ENCODE measurements around the gene LRP1B. TPM values are rescaled to one million over a fixed set of nuclear protein-coding genes. Genes with fewer than 3 reads are reported as not detected.

The LRP1B gene
- total RNA-seq, 4 donors from 2014 or later, result 0.42 to 0.71 (median 0.65) TPM

DNA sequence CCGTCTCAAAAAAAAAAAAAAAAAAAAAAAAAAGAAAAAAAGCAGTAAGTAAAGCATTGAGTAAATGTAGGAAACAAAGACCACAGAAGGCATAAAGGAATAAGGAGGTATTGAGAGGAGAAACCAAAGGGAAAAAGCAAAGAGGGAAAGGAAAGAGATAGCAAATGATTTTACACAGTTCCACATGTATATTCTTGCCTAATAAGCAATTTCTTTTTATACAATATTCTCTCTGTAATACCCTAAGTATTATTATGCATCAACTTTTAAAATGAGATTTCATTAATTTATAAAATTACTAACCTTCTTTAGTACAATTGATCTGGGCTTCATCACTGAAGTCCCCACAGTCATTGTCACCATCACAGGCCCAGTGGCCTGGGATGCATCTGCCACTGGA is 1180.9 kb downstream of the LRP1B start:
- intact Hi-C loops (cut with DNase I), result no loop called here
- DNase-seq (ENCODE audit: extremely low spot score), result no peak
- H3K36me3 ChIP-seq, result no peaks in the 10 kb centered on the region
- no peaks in the 10 kb centered on the region for H3K9me3 ChIP-seq
- H3K27ac ChIP-seq (replicated peaks in 1 of 4), result no peak overlapping the region
- no peaks in the 10 kb centered on the region for H3K27me3 ChIP-seq
- H3K4me1 ChIP-seq, result no peaks in the 10 kb centered on the region
- TF ChIP-seq EP300 (IDR thresholded peaks at IDR 0.05) (no peak), POLR2AphosphoS5 (IDR thresholded peaks at IDR 0.05) (no peak), POLR2A (IDR thresholded peaks at IDR 0.05; ENCODE audit: low read depth) (no peak)
- TF ChIP-seq, protein P1, sequence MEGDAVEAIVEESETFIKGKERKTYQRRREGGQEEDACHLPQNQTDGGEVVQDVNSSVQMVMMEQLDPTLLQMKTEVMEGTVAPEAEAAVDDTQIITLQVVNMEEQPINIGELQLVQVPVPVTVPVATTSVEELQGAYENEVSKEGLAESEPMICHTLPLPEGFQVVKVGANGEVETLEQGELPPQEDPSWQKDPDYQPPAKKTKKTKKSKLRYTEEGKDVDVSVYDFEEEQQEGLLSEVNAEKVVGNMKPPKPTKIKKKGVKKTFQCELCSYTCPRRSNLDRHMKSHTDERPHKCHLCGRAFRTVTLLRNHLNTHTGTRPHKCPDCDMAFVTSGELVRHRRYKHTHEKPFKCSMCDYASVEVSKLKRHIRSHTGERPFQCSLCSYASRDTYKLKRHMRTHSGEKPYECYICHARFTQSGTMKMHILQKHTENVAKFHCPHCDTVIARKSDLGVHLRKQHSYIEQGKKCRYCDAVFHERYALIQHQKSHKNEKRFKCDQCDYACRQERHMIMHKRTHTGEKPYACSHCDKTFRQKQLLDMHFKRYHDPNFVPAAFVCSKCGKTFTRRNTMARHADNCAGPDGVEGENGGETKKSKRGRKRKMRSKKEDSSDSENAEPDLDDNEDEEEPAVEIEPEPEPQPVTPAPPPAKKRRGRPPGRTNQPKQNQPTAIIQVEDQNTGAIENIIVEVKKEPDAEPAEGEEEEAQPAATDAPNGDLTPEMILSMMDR (IDR thresholded peaks at IDR 0.05), result no peak
- 100% methylated on average over 1 of the region's 1 CpG for WGBS
- H3K4me3 ChIP-seq, result no peak overlapping the region

DNA sequence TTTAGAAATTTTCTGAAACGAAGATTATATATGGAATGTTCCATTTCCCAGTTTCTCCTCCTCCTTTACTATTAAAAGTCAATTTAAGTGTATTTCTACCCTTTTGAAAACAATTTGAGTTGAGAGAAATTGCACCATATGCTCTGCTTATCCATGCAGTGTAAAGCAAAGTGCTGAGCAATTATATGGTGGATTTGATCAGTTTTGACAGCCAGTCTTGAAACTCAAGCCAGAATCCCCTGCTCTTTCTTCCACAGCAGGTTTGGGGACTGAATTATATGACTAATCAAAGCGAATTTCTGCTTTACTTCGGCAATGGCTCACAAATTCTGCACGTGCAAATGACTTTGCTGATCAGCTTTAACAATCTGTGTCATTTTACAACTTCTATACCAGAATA is 1183.6 kb downstream of the LRP1B start:
- TF ChIP-seq EP300 (IDR thresholded peaks at IDR 0.05) (no peak), POLR2A (IDR thresholded peaks at IDR 0.05; ENCODE audit: low read depth) (no peak), POLR2AphosphoS5 (IDR thresholded peaks at IDR 0.05) (no peak)
- TF ChIP-seq, protein P1 (IDR thresholded peaks at IDR 0.05), result no peak
- no peaks in the 10 kb centered on the region for H3K27me3 ChIP-seq
- no peaks in the 10 kb centered on the region for H3K36me3 ChIP-seq
- no peak overlapping the region for H3K27ac ChIP-seq (replicated peaks in 1 of 4)
- no peaks in the 10 kb centered on the region for H3K4me1 ChIP-seq
- intact Hi-C loops (cut with DNase I), result no loop called here
- H3K9me3 ChIP-seq, result no peaks in the 10 kb centered on the region
- DNase-seq (ENCODE audit: extremely low spot score), result no peak
- no peak overlapping the region for H3K4me3 ChIP-seq
- WGBS, result 79% methylated on average over 4 of the region's 4 CpGs

DNA sequence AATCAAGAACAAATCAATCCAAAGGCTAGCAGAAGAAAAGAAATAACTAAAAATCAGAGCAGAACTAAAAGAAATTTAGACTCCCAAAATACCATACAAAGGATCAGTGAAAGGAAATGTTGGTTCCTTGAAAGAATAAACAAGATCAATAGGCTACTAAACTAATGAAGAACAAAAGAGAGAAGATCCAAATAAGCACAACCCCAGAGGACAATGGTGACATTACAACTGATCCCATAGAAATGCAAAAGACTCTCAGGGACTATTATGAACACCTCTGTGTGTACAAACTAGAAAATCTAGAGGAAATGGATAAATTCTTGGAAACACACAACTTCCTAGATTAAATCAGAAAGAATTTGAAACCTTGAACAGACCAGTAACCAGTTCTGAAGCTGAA is 1186.9 kb downstream of the LRP1B start:
- no peak for DNase-seq (ENCODE audit: extremely low spot score)
- Histone ChIP-seq H3K4me3 (no peak overlapping the region), H3K27me3 (no peaks in the 10 kb centered on the region), H3K9me3 (no peaks in the 10 kb centered on the region), H3K36me3 (no peaks in the 10 kb centered on the region), H3K4me1 (no peaks in the 10 kb centered on the region), H3K27ac (replicated peaks in 1 of 4) (no peak overlapping the region)
- TF ChIP-seq POLR2A (IDR thresholded peaks at IDR 0.05; ENCODE audit: low read depth) (no peak), EP300 (IDR thresholded peaks at IDR 0.05) (no peak), POLR2AphosphoS5 (IDR thresholded peaks at IDR 0.05) (no peak)
- TF ChIP-seq, protein P1 (IDR thresholded peaks at IDR 0.05), result no peak
- intact Hi-C loops (cut with DNase I), result no loop called here

DNA sequence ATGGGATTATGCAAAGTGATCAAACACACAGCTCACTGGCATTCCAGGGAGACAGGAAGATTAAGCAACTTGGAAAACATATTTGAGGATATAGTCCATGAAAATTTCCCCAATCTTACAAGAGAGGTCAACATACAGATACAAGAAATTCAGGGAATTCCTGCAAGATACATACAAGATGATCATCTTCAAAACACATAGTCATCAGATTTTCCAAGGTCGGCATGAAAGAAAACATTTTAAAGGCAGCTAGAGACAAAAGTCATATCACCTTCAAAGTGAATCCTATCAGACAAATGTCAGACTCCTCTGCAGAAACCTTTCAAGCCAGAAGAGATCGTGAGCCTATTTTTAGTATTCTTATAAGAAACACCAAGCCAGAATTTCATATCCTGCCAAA is 1188.5 kb downstream of the LRP1B start:
- no peaks in the 10 kb centered on the region for H3K27me3 ChIP-seq
- TF ChIP-seq EP300 (IDR thresholded peaks at IDR 0.05) (no peak), POLR2AphosphoS5 (IDR thresholded peaks at IDR 0.05) (no peak), POLR2A (IDR thresholded peaks at IDR 0.05; ENCODE audit: low read depth) (no peak)
- TF ChIP-seq, protein P1 (IDR thresholded peaks at IDR 0.05), result no peak
- H3K4me3 ChIP-seq, result no peak overlapping the region
- 74% methylated on average over 2 of the region's 2 CpGs for WGBS
- DNase-seq (ENCODE audit: extremely low spot score), result no peak
- intact Hi-C loops (cut with DNase I), result no loop called here
- no peaks in the 10 kb centered on the region for H3K4me1 ChIP-seq
- no peaks in the 10 kb centered on the region for H3K9me3 ChIP-seq
- no peak overlapping the region for H3K27ac ChIP-seq (replicated peaks in 1 of 4)
- H3K36me3 ChIP-seq, result no peaks in the 10 kb centered on the region

DNA sequence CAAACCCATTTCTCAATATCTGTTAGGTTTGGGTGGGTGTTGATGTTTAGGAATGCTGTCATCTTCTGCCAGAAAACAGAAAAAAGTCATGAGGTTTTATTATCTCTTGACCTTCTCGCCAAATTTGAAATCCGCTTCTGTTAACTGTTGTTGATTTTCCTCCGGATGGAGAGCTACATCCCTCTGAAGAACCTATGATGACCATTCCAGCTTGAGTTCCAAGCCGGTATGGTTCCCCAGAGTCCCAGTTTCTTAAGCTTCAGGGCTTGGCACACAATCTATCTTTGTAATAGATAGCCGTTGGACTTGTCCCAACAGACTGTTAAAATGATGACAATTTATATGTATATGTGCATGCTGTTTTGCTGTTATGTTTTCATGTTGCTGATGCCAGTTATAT is 1201.0 kb downstream of the LRP1B start:
- WGBS, result 75% methylated on average over 5 of the region's 5 CpGs

More for the DNA sequence above, 1201.0 kb downstream of the LRP1B start:
- Histone ChIP-seq H3K27me3 (no peaks in the 10 kb centered on the region), H3K4me1 (no peaks in the 10 kb centered on the region), H3K36me3 (no peaks in the 10 kb centered on the region), H3K9me3 (no peaks in the 10 kb centered on the region), H3K27ac (replicated peaks in 1 of 4) (no peak overlapping the region), H3K4me3 (no peak overlapping the region)
- no peak for DNase-seq (ENCODE audit: extremely low spot score)
- intact Hi-C loops (cut with DNase I), result no loop called here
- TF ChIP-seq EP300 (IDR thresholded peaks at IDR 0.05) (no peak), POLR2A (IDR thresholded peaks at IDR 0.05; ENCODE audit: low read depth) (no peak), POLR2AphosphoS5 (IDR thresholded peaks at IDR 0.05) (no peak)
- TF ChIP-seq, protein P1 (IDR thresholded peaks at IDR 0.05), result no peak

Measured in esophagus muscularis mucosa (tissue), 4 donors.